Body of pancreas (tissue), 4 donors: ENCODE data around the gene PFDN1. TPM values are rescaled to one million over a fixed set of nuclear protein-coding genes. Genes with fewer than 3 reads are reported as not detected.
A peak's percentile ranks its signal among the peaks of the same experiment; 100 is the strongest.

Source experiments
- ATAC-seq: fragments of 150-250 bp; one replicate; pipeline ENCODE4 v1.9.1; 2016
- DNase-seq, 4 donors: peaks; one replicate each; pipeline ENCODE4 v3.0.0-alpha.2; 2019
- H3K27ac ChIP-seq, 4 donors: fragments of 200-600 bp; sonication (generic); 1 replicate in 3 of 4; 2 replicates in 1 of 4; pipeline versions ENCODE4 v1.5.1 to v1.6.1; 2016 to 2019; ENCODE audit warnings: mild to moderate bottlenecking in 1 of 4, mixed read lengths in 1 of 4, moderate library complexity in 1 of 4
- H3K27me3 ChIP-seq, 2 donors: fragments of 200-600 bp; sonication (generic); one replicate each; pipeline ENCODE4 v1.6.0; 2016; ENCODE audit warnings: mild to moderate bottlenecking in 1 of 2
- H3K36me3 ChIP-seq, 2 donors: fragments of 200-600 bp; sonication (generic); replicated peaks in 1 of 2; 2 replicates each; pipeline ENCODE4 v1.5.1; 2016; ENCODE audit warnings: low read depth in 2 of 2; ENCODE audit not compliant: insufficient read depth in 1 of 2
- H3K4me1 ChIP-seq: fragments of 200-600 bp; sonication (generic); one replicate; pipeline ENCODE4 v1.6.0; 2016
- H3K4me3 ChIP-seq, 2 donors: fragments of 200-600 bp; sonication (generic); 1 replicate in 1 of 2; 2 replicates in 1 of 2; pipeline ENCODE4 v1.5.1; 2016 to 2019
- H3K9me3 ChIP-seq, 3 donors: fragments of 200-600 bp; sonication (generic); 1 replicate in 2 of 3; 2 replicates in 1 of 3; pipeline ENCODE4 v1.5.1; 2016
- POLR2A ChIP-seq, 3 donors: fragments of 450-650 bp; IDR thresholded peaks; one replicate each; pipeline ENCODE4 v1.6.1; 2016; ENCODE audit warnings: antibody characterized with exemption in 3 of 3, mild to moderate bottlenecking in 2 of 3
- WGBS, 2 donors: methylation state at CpG; one replicate each; pipeline ENCODE4 v1.1.5; 2017; 5-methylcytosine and 5-hydroxymethylcytosine counted together
- intact Hi-C: fragments of 100-400 bp; cut with DNase I; formaldehyde crosslinking; loops from one replicate; pipeline ENCODE4 v1.15.1; 2023
- total RNA-seq, 2 donors: library from RNA; depleted of rRNA; stranded (reverse); fragments of >200 nt; gene quantifications; one replicate each; pipeline ENCODE4 v1.1.0, GENCODE V29; 2016
- TF ChIP-seq, protein P1 (sequence below), 7 experiments: fragments of 450-650 bp in 4 of 7; fragments of 200-600 bp in 3 of 7; sonication (generic) in 3 of 7; IDR thresholded peaks; one replicate each; pipeline ENCODE4 v1.5.1; 2016 to 2019; ENCODE audit warnings: antibody characterized with exemption in 7 of 7

Gene PFDN1
- total RNA-seq, 2 donors from 2014 or later, result 37.6 to 54.1 TPM

DNA sequence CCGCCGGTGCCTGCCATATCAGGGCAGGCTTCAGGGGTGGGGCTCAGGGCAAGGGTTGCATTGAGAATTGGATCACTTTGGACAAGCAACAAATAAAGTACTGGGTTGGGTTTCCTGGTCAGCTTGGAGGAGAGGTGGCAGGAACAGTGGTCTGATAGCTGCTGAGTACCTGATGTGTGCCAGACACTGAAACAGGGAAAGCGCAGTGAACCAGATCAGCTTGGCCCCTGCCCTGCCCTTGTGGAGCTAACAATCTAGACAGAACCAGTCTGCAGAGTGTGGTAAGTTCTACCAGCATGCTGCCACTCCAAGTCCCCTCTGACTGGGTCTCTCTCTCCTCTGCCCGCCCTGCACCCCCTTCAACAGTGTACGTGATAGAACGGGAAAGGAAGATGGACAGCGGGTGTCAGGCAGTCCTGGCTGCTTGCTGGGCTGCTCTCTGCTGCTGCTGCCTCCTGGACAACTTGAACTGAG lies 74.5 kb downstream of the PFDN1 start:
- H3K4me1 ChIP-seq, result peaks cover 18% of the 10 kb centered on the region
- intact Hi-C loops, result no loop called here
- WGBS, 2 donors, result 77 to 85% methylated on average over 7 of the region's 7 CpGs
- H3K36me3 ChIP-seq, result no peaks in the 10 kb centered on the region
- H3K9me3 ChIP-seq, result no peaks in the 10 kb centered on the region
- H3K4me3 ChIP-seq, result no peak overlapping the region
- TF ChIP-seq POLR2A (IDR thresholded peaks at IDR 0.05), result no peak
- TF ChIP-seq, protein P1, sequence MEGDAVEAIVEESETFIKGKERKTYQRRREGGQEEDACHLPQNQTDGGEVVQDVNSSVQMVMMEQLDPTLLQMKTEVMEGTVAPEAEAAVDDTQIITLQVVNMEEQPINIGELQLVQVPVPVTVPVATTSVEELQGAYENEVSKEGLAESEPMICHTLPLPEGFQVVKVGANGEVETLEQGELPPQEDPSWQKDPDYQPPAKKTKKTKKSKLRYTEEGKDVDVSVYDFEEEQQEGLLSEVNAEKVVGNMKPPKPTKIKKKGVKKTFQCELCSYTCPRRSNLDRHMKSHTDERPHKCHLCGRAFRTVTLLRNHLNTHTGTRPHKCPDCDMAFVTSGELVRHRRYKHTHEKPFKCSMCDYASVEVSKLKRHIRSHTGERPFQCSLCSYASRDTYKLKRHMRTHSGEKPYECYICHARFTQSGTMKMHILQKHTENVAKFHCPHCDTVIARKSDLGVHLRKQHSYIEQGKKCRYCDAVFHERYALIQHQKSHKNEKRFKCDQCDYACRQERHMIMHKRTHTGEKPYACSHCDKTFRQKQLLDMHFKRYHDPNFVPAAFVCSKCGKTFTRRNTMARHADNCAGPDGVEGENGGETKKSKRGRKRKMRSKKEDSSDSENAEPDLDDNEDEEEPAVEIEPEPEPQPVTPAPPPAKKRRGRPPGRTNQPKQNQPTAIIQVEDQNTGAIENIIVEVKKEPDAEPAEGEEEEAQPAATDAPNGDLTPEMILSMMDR (IDR thresholded peaks at IDR 0.05), result no peak
- ATAC-seq (peak; percentile 12), DNase-seq (no peak)
- H3K27me3 ChIP-seq, result no peaks in the 10 kb centered on the region
- no peak overlapping the region for H3K27ac ChIP-seq

DNA sequence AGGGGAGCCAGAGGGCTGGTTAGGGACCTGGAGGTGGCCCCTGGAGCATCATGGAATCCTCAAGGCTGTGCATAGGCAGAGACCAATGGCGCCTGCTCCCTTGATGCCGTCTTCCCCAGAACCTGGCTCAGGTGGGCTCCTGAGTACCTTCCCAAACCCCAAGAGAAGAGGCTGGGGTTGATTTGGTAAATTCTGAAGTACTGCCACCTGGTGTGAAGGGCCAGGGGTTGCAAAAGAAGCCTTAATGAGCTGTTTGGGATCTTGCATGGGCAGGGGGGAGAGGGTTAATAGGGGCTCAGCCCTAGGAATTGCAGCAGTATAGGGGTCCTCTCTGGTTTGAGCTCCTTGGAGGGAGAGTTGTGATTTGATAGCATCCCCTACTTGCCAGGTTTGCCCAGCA lies 75.9 kb downstream of the PFDN1 start:
- ATAC-seq (no peak), DNase-seq (no peak)
- no peaks in the 10 kb centered on the region for H3K36me3 ChIP-seq
- H3K4me1 ChIP-seq, result peaks cover 31% of the 10 kb centered on the region
- intact Hi-C loops, result no loop called here
- WGBS, 2 donors, result 95 to 100% methylated on average over 1 to 2 of the region's 2 CpGs
- no peak overlapping the region for H3K4me3 ChIP-seq
- H3K9me3 ChIP-seq, result no peaks in the 10 kb centered on the region
- TF ChIP-seq POLR2A (IDR thresholded peaks at IDR 0.05), result no peak
- TF ChIP-seq, protein P1 (IDR thresholded peaks at IDR 0.05), result no peak
- H3K27ac ChIP-seq, result no peak overlapping the region
- H3K27me3 ChIP-seq, result no peaks in the 10 kb centered on the region

DNA sequence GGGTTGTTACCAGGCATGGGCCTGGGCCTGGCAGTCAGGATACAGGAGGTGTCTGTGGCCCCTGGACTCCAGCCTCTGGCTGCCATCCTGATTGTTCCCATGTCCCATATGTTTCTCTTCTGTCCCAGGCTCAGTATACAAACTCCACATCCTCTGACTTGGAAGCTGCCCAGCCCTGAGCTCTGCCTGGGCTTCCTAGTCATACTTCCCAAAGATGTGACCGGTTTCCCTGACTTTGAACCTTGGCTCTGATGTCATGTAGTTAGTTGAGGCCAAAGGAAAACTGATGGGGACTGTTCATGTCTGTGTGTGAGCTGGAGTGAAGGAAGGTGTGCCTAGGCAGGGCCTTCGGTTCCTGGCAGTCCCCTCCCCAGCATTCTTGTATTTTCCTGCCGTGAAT lies 77.5 kb downstream of the PFDN1 start:
- H3K9me3 ChIP-seq, result no peaks in the 10 kb centered on the region
- no peak for ATAC-seq
- no peak for DNase-seq
- H3K4me3 ChIP-seq, result no peak overlapping the region
- peaks cover 48% of the 10 kb centered on the region for H3K4me1 ChIP-seq
- 65 to 89% methylated on average over 3 of the region's 3 CpGs for WGBS, 2 donors
- intact Hi-C loops, result no loop called here
- H3K27me3 ChIP-seq, result no peaks in the 10 kb centered on the region
- TF ChIP-seq, protein P1 (IDR thresholded peaks at IDR 0.05), result no peak
- TF ChIP-seq POLR2A (IDR thresholded peaks at IDR 0.05), result no peak
- H3K36me3 ChIP-seq, result no peaks in the 10 kb centered on the region
- no peak overlapping the region for H3K27ac ChIP-seq

DNA sequence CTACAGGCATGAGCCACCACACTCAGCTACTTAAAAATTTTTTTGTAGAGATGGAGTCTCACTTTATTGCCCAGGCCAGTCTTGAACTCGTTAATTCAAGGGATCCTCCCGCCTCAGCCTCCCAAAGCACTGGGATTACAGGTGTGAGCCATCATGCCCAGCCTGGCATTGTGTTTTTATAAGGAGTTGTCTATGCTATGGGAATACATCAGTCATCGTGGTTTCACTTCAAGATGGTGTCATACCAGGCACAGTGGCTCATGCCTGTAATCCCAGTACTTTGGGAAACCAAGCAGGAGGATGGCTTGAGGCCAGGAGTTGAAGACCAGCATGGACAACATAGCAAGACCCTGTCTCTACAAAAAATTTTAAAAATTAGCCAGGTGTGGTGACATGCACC lies 78.2 kb downstream of the PFDN1 start:
- Histone ChIP-seq H3K9me3 (no peaks in the 10 kb centered on the region), H3K27me3 (no peaks in the 10 kb centered on the region), H3K4me3 (no peak overlapping the region), H3K4me1 (peaks cover 55% of the 10 kb centered on the region), H3K27ac (no peak overlapping the region), H3K36me3 (no peaks in the 10 kb centered on the region)
- no peak for TF ChIP-seq POLR2A (IDR thresholded peaks at IDR 0.05)
- TF ChIP-seq, protein P1 (IDR thresholded peaks at IDR 0.05), result no peak
- WGBS, 2 donors, result 86 to 98% methylated on average over 2 to 3 of the region's 3 CpGs
- DNase-seq (no peak), ATAC-seq (no peak)
- intact Hi-C loops, result no loop called here

DNA sequence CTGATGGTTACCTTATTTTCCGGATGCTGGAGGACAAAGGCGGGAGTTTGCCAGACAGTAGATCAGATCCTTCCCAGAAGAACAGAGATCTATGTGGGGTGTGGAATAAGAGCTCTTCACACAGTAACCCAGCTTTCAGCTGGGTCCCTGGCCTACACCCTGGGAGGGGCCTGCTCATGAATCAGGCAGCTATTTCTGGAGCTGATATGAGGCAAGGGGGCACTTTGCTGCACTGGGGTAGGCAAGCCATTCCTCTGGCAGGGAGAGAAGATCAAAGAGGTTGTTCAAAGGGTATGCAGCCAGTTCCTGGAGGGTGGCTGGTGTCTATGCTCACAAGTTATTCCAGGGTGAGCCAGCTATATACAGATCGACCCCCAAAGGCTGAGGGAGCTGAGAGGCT lies 79.3 kb downstream of the PFDN1 start:
- DNase-seq (no peak), ATAC-seq (no peak)
- Histone ChIP-seq H3K27me3 (no peaks in the 10 kb centered on the region), H3K4me3 (no peak overlapping the region), H3K27ac (peak overlapping the region in 1 of 4 donors; percentile 7), H3K36me3 (no peaks in the 10 kb centered on the region), H3K9me3 (no peaks in the 10 kb centered on the region), H3K4me1 (peaks cover 65% of the 10 kb centered on the region)
- intact Hi-C loops, result no loop called here
- TF ChIP-seq POLR2A (IDR thresholded peaks at IDR 0.05), result no peak
- TF ChIP-seq, protein P1 (IDR thresholded peaks at IDR 0.05), result no peak
- 81 to 89% methylated on average over 3 of the region's 3 CpGs for WGBS, 2 donors
